ENCODE results near the gene MICALL1.
"Not testable (repeated sequence)": the region's sequence is repeated elsewhere in the genome, so short reads cannot be mapped to it uniquely, and the experiment has no call there.

Gene MICALL1

DNA sequence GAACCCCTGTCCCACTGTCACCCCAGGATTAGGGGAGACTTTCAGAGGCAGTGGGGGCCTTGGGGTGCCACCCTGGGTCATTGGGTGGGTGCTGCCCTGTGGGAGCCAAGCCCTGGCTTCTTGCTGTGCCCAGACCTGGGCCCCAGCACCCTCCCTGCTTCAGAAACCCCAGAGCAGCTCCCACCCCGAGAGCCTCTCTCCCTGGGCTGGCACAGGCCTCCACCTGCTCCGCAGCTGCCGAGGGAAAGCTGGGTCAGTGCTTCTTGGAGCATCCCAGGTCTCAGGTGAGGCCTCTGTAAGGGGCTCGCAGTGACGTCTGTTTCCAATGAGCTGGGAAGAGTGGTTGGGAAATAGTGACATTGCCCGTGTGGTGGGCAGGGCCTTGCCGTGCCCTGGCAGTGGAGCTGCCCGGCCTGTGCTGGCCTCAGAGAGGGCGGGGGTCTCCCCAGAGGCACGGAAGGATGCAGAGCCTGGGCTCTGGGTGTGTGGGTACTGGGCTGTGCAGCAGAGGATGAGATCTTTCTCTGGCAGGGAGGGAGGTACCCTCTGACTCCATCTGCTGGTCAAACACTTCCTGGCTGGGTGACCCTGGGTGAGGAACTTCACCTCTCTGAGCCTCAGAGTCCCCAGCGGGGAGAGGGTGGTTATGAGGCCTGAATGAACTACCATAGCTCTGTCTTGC, 24.3 kb downstream of the MICALL1 start:
- no peak overlapping the region for H3K4me3 Mint-ChIP-seq
- no peaks in the 10 kb centered on the region for H3K9me3 Mint-ChIP-seq
- H3K27me3 Mint-ChIP-seq = no peaks in the 10 kb centered on the region
- peaks cover 6% of the 10 kb centered on the region for H3K36me3 Mint-ChIP-seq
- no peak overlapping the region for H3K27ac Mint-ChIP-seq
- CTCF ChIA-PET = interaction anchor here (1.1 to 3.6 kb wide), 4 partner anchors 25 to 323 kb away, joined by 3 to 18 read pairs (median 6); partner anchors contain the start of gene MICALL1
- DNase-seq = peak; percentile 45
- peaks cover 17% of the 10 kb centered on the region for H3K4me1 Mint-ChIP-seq

DNA sequence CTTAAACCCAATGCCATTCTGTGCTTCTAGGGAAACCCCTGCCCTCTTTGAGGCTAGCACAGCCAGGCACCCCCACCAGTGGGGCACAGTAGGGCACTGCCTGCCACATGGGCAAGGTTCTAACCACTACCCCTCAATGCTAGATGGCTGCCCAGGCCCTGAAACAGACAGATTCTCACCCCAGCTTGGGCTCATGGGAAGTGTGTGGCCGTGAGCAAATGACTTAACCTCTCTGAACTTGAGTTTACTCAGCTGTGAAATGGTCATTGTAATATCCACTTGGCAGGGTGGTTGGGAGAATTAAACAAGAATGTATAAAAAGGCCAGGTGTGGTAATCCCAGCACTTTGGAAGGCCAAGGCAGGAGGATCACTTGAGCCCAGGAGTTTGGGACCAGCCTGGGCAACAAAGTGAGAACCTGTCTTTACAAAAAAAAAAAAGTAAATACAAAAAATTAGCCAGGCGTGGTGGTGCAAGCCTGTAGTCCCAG, 24.9 kb downstream of the MICALL1 start:
- H3K36me3 Mint-ChIP-seq = peaks cover 6% of the 10 kb centered on the region
- CTCF ChIA-PET = interaction anchor here (1.1 to 3.6 kb wide), 5 partner anchors 25 to 323 kb away, joined by 3 to 18 read pairs (median 7); partner anchors contain the start of gene MICALL1
- no peak overlapping the region for H3K4me3 Mint-ChIP-seq
- no peaks in the 10 kb centered on the region for H3K9me3 Mint-ChIP-seq
- H3K27me3 Mint-ChIP-seq = no peaks in the 10 kb centered on the region
- peaks cover 17% of the 10 kb centered on the region for H3K4me1 Mint-ChIP-seq
- DNase-seq = no peak
- H3K27ac Mint-ChIP-seq = no peak overlapping the region

DNA sequence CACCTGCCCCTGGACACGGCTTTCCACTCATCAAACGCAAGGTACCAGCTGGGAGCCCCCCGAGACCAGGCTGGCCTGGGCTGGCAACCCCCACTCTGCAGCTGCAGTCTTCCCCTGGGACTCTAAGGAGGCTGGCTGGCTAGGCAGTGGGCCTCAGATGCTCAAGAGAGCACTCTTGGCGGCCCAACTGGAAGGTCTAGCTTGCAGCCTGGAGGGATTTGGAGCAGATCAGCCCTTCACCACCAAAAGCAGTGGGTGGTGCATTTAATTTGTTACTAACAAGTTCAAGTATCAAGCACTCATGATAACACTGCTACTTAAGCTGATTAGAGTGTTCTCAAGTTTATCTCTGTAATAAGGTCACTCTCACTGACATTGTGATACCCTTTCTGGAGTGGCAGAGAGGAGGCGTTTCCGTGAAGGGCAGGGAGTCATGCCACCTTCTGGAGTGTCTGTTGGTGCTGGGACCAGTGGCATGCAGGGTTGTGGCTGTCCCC, 25.8 kb downstream of the MICALL1 start:
- no peaks in the 10 kb centered on the region for H3K27me3 Mint-ChIP-seq

DNA sequence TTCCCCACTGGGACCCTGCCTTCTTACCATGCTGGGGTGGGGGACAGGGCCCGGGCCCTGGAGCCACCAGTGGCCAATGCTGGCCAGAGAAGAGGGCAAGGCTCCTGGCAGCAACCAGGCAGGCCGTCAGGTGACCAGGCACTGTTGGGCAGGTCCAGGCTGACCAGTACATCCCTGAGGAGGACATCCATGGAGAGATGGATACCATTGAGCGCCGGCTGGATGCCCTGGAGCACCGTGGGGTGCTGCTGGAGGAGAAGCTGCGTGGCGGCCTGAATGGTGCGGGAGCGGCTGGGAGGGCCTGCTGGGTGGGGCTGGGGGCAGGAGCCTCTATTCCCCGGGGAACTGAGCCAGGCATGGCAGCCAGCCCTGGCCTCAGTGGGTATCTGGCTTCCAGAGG, 26.3 kb downstream of the MICALL1 start:
- H3K36me3 Mint-ChIP-seq = peaks cover 9% of the 10 kb centered on the region
- H3K27me3 Mint-ChIP-seq = no peaks in the 10 kb centered on the region
- no peak for DNase-seq
- peaks cover 17% of the 10 kb centered on the region for H3K4me1 Mint-ChIP-seq
- CTCF ChIA-PET = interaction anchor here (0.7 to 4.3 kb wide), 5 partner anchors 27 to 114 kb away, joined by 3 to 33 read pairs (median 18); partner anchors contain the start of gene MICALL1
- no peaks in the 10 kb centered on the region for H3K9me3 Mint-ChIP-seq
- no peak overlapping the region for H3K27ac Mint-ChIP-seq
- H3K4me3 Mint-ChIP-seq = no peak overlapping the region

More for the DNA sequence above, 25.8 kb downstream of the MICALL1 start:
- CTCF ChIA-PET = interaction anchor here (1.1 to 4.3 kb wide), 6 partner anchors 26 to 324 kb away, joined by 3 to 33 read pairs (median 12); partner anchors contain the start of gene MICALL1
- no peak overlapping the region for H3K27ac Mint-ChIP-seq
- no peak for DNase-seq
- peaks cover 17% of the 10 kb centered on the region for H3K4me1 Mint-ChIP-seq
- H3K4me3 Mint-ChIP-seq = no peak overlapping the region
- H3K36me3 Mint-ChIP-seq = peaks cover 8% of the 10 kb centered on the region
- no peaks in the 10 kb centered on the region for H3K9me3 Mint-ChIP-seq

DNA sequence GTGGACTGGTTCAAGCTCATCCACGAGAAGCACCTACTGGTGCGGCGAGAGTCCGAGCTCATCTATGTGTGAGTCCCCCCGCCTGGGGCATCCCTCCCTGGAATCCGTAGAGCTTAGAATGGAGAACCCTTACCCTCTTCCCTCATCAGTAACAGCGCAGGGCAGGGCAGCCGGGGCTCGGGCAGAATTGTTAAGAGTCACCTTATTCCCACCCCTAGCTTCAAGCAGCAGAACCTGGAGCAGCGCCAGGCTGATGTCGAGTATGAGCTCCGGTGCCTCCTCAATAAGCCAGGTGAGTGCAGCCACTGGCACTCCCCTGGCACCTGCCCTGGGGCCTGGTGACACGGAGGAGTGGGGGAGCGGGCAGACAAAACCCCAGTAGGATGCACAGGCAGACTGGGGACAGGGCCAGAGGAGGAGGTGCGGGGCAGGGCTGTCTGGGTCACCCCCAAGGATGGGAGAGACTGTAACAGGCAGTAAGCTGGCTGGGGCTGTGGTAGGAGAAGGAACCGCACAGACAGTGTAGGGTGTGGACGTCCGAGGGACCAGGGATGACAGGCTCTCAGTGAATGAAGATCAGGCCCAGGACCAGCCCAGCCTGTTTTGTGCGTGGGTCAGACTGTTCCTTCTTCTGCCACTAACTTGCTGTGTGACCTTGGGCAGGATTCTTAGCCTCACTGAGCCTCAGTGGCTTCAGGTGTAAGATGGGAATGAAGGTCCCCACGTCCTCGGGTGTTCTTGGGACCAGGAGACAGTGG, 26.9 kb downstream of the MICALL1 start:
- no peak for DNase-seq
- CTCF ChIA-PET = interaction anchor here (0.6 to 4.3 kb wide), 8 partner anchors 11 to 119 kb away, joined by 3 to 33 read pairs (median 6); partner anchors contain the start of gene MICALL1
- Mint-ChIP-seq H3K4me1 (peaks cover 17% of the 10 kb centered on the region), H3K36me3 (peaks cover 12% of the 10 kb centered on the region), H3K4me3 (no peak overlapping the region), H3K27ac (no peak overlapping the region), H3K27me3 (no peaks in the 10 kb centered on the region), H3K9me3 (no peaks in the 10 kb centered on the region)

DNA sequence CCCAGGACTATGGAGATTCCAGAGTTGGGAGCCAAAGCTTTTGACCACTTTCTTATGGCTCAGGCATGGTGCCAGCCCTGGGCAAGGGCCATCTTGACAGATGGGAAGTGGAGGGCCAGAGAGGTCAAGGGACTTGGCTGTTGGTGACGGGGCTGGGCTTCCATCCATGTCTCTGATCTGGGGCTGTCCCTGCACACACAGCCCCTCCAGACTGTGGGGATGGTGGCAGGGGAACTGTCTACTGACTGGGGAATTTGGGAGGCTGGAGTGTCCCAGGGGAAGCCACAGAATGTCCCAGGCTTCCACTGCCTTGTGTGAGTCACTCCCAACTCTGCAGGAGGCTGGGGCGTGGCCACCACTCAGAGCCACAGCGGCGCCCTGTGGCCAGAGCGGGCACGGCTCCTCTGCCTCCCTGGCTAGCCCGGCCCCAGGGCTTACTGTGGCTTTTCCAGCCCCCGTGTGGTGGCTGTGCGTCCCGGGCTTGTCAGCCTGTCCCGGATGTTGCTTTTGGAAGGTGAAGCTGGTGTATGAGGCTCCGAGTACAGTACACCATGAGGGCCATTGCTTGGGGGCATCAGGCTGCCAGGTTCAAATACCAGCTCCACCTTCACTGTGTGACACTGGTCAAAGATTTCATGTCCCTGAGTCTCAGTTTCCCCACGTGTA, 27.7 kb downstream of the MICALL1 start:
- CTCF ChIA-PET = interaction anchor here (0.7 to 4.3 kb wide), 16 partner anchors 10 to 119 kb away, joined by 3 to 33 read pairs (median 4); partner anchors contain the start of genes C22orf23 and POLR2F
- Mint-ChIP-seq H3K36me3 (peaks cover 12% of the 10 kb centered on the region), H3K9me3 (no peaks in the 10 kb centered on the region), H3K27me3 (no peaks in the 10 kb centered on the region), H3K4me1 (peaks cover 17% of the 10 kb centered on the region), H3K4me3 (no peak overlapping the region), H3K27ac (peak overlapping the region; percentile 11)
- DNase-seq = peak; percentile 92

DNA sequence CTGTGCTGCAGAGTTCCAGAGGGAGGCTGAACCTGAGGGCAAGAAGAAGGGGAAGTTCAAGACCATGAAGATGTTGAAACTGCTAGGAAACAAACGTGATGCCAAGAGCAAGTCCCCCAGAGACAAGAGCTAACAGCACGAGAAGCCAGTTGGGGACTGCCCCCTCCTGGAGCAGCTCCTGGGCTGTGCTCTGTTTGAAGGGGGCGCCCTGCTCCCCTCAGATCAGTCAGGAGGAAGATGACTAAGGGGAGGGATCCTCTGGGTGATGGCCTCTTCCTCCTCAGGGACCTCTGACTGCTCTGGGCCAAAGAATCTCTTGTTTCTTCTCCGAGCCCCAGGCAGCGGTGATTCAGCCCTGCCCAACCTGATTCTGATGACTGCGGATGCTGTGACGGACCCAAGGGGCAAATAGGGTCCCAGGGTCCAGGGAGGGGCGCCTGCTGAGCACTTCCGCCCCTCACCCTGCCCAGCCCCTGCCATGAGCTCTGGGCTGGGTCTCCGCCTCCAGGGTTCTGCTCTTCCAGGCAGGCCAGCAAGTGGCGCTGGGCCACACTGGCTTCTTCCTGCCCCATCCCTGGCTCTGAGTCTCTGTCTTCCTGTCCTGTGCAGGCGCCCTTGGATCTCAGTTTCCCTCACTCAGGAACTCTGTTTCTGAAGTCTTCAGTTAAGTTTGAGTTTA, 34.7 kb downstream of the MICALL1 start:
- Mint-ChIP-seq H3K4me1 (no peaks in the 10 kb centered on the region), H3K9me3 (no peaks in the 10 kb centered on the region), H3K27me3 (no peaks in the 10 kb centered on the region), H3K4me3 (no peak overlapping the region), H3K36me3 (peaks cover 17% of the 10 kb centered on the region), H3K27ac (peak overlapping the region; percentile 80)
- DNase-seq = no peak
- CTCF ChIA-PET = no interaction called here

DNA sequence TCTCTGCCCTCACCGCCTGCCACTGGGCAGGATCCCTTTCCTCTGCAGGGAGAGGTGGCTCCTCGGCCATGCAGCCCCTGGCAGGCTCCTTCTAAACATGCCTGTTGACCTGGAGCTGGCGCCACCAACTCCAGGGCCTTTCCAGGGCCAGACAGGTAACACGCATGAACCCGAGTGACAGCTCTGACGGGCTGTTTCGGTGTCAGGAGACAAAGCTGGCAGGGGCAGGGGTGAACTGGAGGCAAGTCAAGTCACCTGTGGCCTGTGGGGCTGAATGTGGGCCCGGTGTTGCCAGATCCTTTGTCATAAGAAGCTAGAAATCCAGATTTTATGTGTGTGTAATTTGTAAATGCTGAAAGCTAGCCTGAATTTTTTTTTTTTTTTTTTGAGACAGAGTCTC, 36.0 kb downstream of the MICALL1 start:
- H3K27ac Mint-ChIP-seq = no peak overlapping the region
- CTCF ChIA-PET = no interaction called here
- H3K9me3 Mint-ChIP-seq = no peaks in the 10 kb centered on the region
- H3K27me3 Mint-ChIP-seq = no peaks in the 10 kb centered on the region
- no peak for DNase-seq
- no peaks in the 10 kb centered on the region for H3K4me1 Mint-ChIP-seq
- no peak overlapping the region for H3K4me3 Mint-ChIP-seq
- peaks cover 15% of the 10 kb centered on the region for H3K36me3 Mint-ChIP-seq

DNA sequence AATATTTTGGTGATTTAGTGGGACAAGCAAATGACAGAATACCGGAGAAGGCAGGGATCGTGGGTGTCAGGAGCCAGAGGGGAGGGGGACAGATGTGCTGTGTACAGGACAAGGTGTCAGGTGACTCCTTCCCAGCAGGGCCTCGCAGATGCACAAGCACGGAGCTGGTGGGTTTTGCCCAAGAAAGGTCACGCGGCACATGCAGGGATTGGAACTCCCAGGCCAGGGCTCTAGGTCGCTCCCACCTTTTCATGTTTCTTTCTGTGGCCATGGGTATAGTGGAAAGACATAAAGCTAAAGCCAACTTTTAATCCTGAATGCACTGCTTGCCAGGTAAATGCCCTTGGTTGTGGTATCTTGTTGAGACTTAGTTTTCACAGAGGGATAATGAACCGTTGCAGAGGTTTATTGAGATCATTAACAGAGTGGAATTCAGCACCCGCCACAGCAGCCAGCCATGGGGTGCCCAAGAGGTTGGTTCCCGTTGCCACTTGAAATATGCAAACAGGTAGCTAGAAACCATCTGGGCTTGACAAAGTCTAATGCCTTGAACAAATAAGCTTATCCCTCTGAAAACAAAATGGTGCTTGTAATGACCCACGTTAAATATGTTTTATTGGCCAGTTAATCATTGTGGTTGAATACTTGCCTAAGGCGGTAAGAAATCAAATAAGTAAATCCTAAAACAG, 37.2 kb downstream of the MICALL1 start:
- CTCF ChIA-PET = interaction anchor here (0.9 to 1.1 kb wide), 3 partner anchors 9 to 47 kb away, joined by 3 read pairs; no protein-coding TSS in a partner anchor
- Mint-ChIP-seq H3K27me3 (no peaks in the 10 kb centered on the region), H3K4me1 (no peaks in the 10 kb centered on the region), H3K27ac (no peak overlapping the region), H3K36me3 (peaks cover 11% of the 10 kb centered on the region), H3K9me3 (no peaks in the 10 kb centered on the region), H3K4me3 (no peak overlapping the region)
- DNase-seq = no peak

DNA sequence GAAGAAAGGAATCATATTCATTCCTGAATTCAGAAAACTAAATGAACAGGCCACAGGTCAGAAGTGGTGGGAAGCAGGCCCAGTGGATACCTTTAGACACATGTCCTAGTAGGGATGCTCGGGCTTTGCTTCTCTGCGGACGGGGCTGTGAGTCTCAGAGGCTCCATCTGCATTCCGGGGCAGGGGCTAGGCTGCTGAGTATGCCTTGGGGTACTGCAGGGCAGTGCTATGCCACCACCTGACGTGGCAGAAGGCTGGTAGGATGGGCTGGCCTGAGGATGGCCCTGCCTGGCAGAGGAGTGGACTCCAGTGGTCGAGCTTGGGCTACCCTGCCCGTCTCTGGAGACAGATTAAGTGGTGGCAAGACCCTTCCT, 37.7 kb downstream of the MICALL1 start:
- no peaks in the 10 kb centered on the region for H3K27me3 Mint-ChIP-seq
- no peaks in the 10 kb centered on the region for H3K4me1 Mint-ChIP-seq
- CTCF ChIA-PET = interaction anchor here (0.7 to 1.1 kb wide), 4 partner anchors 10 to 48 kb away, joined by 3 read pairs; no protein-coding TSS in a partner anchor
- no peak overlapping the region for H3K4me3 Mint-ChIP-seq
- H3K9me3 Mint-ChIP-seq = no peaks in the 10 kb centered on the region
- no peak for DNase-seq
- H3K27ac Mint-ChIP-seq = no peak overlapping the region
- H3K36me3 Mint-ChIP-seq = peaks cover 11% of the 10 kb centered on the region

DNA sequence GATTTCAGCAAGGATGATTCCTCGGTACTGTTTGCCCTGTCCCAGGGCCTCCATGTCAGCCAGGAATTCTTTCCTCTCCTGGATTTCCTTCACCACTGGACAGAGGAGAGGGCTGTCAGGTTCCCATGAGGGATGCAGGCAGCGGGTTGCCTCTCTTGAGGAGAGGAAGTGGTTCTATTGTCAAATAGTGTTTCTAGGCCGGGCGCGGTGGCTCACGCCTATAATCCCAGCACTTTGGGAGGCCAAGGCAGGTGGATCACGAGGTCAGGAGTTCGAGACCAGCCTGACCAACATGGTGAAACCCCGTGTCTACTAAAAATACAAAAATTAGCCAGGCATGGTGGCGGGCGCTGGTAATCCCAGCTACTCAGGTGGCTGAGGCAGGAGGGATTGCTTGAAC, 38.3 kb downstream of the MICALL1 start:
- peaks cover 11% of the 10 kb centered on the region for H3K36me3 Mint-ChIP-seq
- CTCF ChIA-PET = interaction anchor here (0.7 to 1.1 kb wide), 2 partner anchors 20 to 48 kb away, joined by 3 read pairs; no protein-coding TSS in a partner anchor
- H3K4me3 Mint-ChIP-seq, H3K27me3 Mint-ChIP-seq, H3K9me3 Mint-ChIP-seq, H3K4me1 Mint-ChIP-seq, DNase-seq, H3K27ac Mint-ChIP-seq: not testable (repeated sequence)

DNA sequence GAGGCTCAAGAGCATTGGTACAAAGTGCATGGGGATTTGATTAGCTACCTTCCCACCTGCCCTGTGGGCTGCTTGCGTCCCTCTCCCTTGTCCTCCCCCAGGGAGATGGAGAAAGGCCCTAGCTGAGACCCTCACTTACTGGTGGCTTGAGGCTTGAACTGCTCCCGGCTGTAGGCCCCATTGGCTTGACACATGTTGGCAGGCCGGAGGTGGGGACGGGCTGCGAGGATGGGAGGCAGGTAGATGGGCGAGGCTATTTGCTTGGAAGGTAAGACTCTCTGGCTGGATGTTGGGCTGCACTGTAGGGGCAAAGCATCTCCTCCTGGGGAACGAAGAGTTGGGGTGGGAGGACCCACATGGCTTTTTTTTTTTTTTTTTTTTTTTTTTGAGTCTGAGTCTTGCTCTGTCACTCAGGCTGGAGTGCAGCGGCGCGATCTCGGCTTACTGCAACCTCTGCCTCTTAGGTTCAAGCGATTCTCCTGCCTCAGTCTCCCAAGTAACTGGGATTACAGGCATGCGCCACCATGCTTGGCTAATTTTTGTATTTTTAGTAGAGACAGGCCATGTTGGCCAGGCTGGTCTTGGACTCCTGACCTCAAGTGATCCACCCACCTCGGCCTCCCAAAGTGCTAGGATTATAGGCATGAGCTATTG, 41.2 kb downstream of the MICALL1 start:
- H3K9me3 Mint-ChIP-seq, H3K4me3 Mint-ChIP-seq, DNase-seq, H3K27ac Mint-ChIP-seq, H3K4me1 Mint-ChIP-seq, H3K36me3 Mint-ChIP-seq: not testable (repeated sequence)
- H3K27me3 Mint-ChIP-seq = peaks cover 18% of the 10 kb centered on the region
- CTCF ChIA-PET = interaction anchor here (1.3 kb wide), 1 partner anchor 9 kb away, joined by 3 read pairs; no protein-coding TSS in a partner anchor

All from activated naive CD4-positive, alpha-beta T cell treated with anti-CD3 and anti-CD28 coated beads, Interleukin-2, amount 10 ng/mL, durations not matched to agents 7 days and 5 days (primary cell).